GM21528 (cell line): Measurements from ENCODE around the gene CREB5.
"Not testable (repeated sequence)": the region's sequence is repeated elsewhere in the genome, so short reads cannot be mapped to it uniquely, and the experiment has no call there.

ENCODE experiments used
- ATAC-seq: cut with Tn5 transposase; IDR thresholded peaks from one replicate; pipeline ENCODE4 v1.9.1; 2021; ENCODE audit warnings: mild to moderate bottlenecking, moderate library complexity; ENCODE audit not compliant: unreplicated experiment, low FRiP score

CREB5 gene

GRCh38 chr7:28539289-28539981, 127.1 kb downstream of the CREB5 start:
- ATAC-seq: peak; percentile 97

GRCh38 chr7:28542410-28542809, 130.1 kb downstream of the CREB5 start:
- no peak for ATAC-seq

- ATAC-seq: no peak
Observed at GRCh38 chr7:28544453-28545117, 132.3 kb downstream of the CREB5 start.

- no peak for ATAC-seq
Observed at GRCh38 chr7:28546067-28546466, 133.7 kb downstream of the CREB5 start.

- ATAC-seq: no peak
Observed at GRCh38 chr7:28547115-28547514, 134.8 kb downstream of the CREB5 start.

- no peak for ATAC-seq
Observed at GRCh38 chr7:28548416-28548815, 136.1 kb downstream of the CREB5 start.

GRCh38 chr7:28549998-28550397, 137.7 kb downstream of the CREB5 start:
- ATAC-seq: no peak

- no peak for ATAC-seq
Observed at GRCh38 chr7:28550580-28551186, 138.4 kb downstream of the CREB5 start.

GRCh38 chr7:28551331-28551730, 139.0 kb downstream of the CREB5 start:
- no peak for ATAC-seq

GRCh38 chr7:28551766-28552165, 139.4 kb downstream of the CREB5 start:
- not testable (repeated sequence) for ATAC-seq

GRCh38 chr7:28554802-28555471, 142.6 kb downstream of the CREB5 start:
- no peak for ATAC-seq

- no peak for ATAC-seq
Observed at GRCh38 chr7:28556025-28556424, 143.7 kb downstream of the CREB5 start.

GRCh38 chr7:28556671-28557070, 144.4 kb downstream of the CREB5 start:
- no peak for ATAC-seq

- no peak for ATAC-seq
Observed at GRCh38 chr7:28558236-28558635, 145.9 kb downstream of the CREB5 start.

GRCh38 chr7:28560767-28561166, 148.4 kb downstream of the CREB5 start:
- no peak for ATAC-seq

- no peak for ATAC-seq
Observed at GRCh38 chr7:28564033-28564432, 151.7 kb downstream of the CREB5 start.

- ATAC-seq: no peak
Observed at GRCh38 chr7:28564755-28565374, 152.5 kb downstream of the CREB5 start.

GRCh38 chr7:28565980-28566379, 153.7 kb downstream of the CREB5 start:
- ATAC-seq: no peak

- peak; percentile 66 for ATAC-seq
Observed at GRCh38 chr7:28570113-28570969, 158.0 kb downstream of the CREB5 start.

- no peak for ATAC-seq
Observed at GRCh38 chr7:28570970-28571288, 158.6 kb downstream of the CREB5 start.
